Choroid plexus epithelial cell (primary cell): ENCODE measurements around the gene HRH3.

Experiments
- DNase-seq: peaks from one replicate; pipeline ENCODE4 v3.0.0-alpha.2; 2010; ENCODE audit warnings: low read depth
- H3K4me3 ChIP-seq: 2 replicates; pipeline ENCODE4 v1.5.1; 2011; ENCODE audit warnings: low read depth, mild to moderate bottlenecking, control low read depth, low read length, moderate library complexity
- CTCF ChIP-seq: conservative IDR thresholded peaks from 2 replicates; pipeline ENCODE4 v1.5.1; 2011; ENCODE audit warnings: low read depth, mild to moderate bottlenecking, control low read depth, inconsistent platforms, low read length, moderate library complexity

Gene HRH3

GRCh38 chr20:62215020-62215990 lies 4.8 kb downstream of the HRH3 start:
- TF ChIP-seq CTCF, result no peak
- no peak overlapping the region for H3K4me3 ChIP-seq
- DNase-seq, result no peak

DNA sequence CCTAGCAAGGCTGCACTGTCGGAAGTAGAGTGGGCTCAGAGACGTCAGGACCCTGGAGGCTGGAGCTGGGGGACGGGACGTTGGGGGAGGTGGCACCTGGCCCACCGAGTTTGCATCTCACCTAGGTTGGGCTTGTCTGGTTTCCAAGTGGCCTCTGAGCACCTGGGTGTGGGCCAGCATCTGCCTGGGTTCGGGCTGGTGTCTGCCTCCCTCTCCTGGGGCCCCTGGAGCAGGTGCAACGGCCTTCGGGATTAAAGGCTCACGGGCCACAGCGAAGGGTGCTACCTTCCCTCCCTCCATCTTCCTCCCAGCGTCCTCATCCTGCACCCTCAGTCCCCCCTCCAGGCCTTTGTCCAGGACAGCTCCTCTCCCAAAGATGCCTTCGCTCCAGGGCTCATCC lies 6.0 kb downstream of the HRH3 start:
- DNase-seq, result no peak
- H3K4me3 ChIP-seq, result no peak overlapping the region
- TF ChIP-seq CTCF, result no peak

GRCh38 chr20:62212299-62212698 lies 7.8 kb downstream of the HRH3 start:
- no peak for DNase-seq
- no peak overlapping the region for H3K4me3 ChIP-seq
- TF ChIP-seq CTCF, result no peak

GRCh38 chr20:62211769-62212288 lies 8.2 kb downstream of the HRH3 start:
- no peak overlapping the region for H3K4me3 ChIP-seq
- TF ChIP-seq CTCF, result no peak
- DNase-seq, result no peak

DNA sequence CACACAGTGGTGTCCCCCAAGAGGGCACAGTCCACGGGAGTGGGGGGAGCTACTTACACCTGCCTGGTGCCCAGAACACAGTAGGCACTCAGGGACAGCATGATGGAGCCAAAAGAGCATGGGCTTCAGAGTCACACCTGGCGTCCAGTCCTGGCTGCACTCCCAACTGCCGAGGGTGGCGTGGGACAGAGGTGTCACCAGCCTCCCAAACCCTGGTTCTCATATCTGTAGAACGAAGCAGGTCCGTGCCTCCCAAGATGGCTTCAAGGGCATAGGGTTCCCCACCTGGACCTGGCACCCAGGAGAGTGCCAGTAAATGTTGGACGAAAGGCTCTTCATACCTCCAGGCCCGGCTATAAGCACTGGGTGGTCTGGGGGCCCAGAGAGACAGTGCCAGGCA lies 8.9 kb downstream of the HRH3 start:
- no peak for DNase-seq
- no peak overlapping the region for H3K4me3 ChIP-seq
- TF ChIP-seq CTCF, result no peak

GRCh38 chr20:62210496-62210855 lies 9.6 kb downstream of the HRH3 start:
- H3K4me3 ChIP-seq, result no peak overlapping the region
- TF ChIP-seq CTCF, result no peak
- no peak for DNase-seq
